Lung microvascular endothelial cell (primary cell): ENCODE data around the gene PPP1R1B. TPM values are rescaled to one million over a fixed set of nuclear protein-coding genes. Genes with fewer than 3 reads are reported as not detected.

Source experiments
- DNase-seq, 2 donors: peaks; one replicate each; pipeline versions ENCODE4 v3.0.0 to v3.0.0-alpha.2; 2010; ENCODE audit warnings: low read depth in 2 of 2
- total RNA-seq: library from RNA; depleted of rRNA; stranded (reverse); fragments of >200 nt; gene quantifications from 2 replicates; pipeline ENCODE4 v1.2.1, GENCODE V29; 2014

Gene PPP1R1B
- total RNA-seq, 1 donor from 2014 or later: not detected

DNA sequence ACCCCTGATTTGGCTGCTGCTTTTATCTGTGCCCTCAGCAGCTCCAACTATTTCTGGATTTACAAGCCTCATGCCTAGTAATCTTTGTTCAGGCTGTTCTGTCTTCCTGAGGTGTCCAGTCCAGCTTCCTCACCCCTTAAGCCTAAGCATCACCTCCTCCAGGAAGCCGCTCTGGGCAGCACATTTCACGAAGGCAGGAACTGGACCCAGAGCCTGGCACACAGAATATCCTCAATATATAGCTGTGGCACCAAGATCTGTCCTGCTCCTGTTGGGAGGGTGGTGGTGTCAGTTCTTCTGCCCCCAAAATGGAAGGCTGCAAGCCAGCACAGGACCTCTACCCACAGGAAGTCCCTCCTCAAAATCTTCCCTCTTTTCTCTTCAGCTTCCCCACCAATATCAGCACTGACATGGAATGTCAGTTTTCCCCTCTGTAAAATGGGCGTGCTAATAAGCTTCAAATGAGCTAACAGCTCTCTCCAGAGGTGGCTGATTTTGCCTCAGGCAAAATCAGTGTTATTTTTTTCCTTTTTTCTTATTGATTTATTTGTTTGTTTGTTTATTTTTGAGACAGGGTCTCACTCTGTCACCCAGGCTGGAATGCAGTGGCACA is 12.1 kb upstream of the PPP1R1B start:
- no peak for DNase-seq

- DNase-seq: no peak
Observed at GRCh38 chr17:39615434-39615833, 11.3 kb upstream of the PPP1R1B start.

GRCh38 chr17:39617100-39617445 is 9.7 kb upstream of the PPP1R1B start:
- no peak for DNase-seq

DNA sequence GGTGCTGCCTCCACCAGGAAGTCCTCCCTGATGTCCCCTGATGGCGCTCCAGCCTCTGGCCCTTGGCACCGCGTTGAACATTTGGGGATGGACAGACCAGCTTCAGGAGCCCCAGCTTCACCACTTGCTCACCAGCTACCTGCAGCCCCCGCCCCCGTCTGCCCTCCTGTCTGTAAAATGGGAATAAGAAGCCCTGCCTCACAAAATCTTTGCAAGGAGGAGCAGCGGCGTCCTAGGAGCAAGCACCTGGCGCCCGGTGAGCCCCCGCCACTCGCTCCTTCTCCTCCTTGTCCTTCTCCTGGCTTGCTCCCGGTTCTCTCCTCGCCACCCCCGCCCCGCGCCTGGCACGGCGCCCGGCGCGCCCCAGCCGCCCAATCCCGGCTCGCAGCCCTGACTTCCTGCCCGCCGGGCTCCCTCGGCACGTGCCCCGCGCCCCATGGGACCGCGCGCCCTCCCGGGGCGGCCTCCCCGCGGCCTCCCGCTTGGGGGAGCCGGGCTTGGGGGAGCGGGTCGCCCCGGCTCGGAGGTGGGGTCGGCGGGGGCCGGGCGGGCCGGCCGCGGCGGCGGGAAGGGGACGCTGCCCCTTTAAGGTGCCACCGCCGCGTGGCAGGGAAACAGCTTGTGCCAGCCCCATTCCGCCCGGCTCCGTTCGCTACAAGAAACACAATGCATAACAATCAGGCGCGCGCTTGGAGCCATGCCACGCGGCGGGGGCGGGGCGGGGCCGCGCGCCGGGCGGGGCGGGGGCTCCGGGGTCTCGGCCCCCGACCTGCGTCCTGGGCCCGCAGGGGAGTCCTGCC is 9.1 kb upstream of the PPP1R1B start:
- DNase-seq: peak; percentile 49 to 71

DNA sequence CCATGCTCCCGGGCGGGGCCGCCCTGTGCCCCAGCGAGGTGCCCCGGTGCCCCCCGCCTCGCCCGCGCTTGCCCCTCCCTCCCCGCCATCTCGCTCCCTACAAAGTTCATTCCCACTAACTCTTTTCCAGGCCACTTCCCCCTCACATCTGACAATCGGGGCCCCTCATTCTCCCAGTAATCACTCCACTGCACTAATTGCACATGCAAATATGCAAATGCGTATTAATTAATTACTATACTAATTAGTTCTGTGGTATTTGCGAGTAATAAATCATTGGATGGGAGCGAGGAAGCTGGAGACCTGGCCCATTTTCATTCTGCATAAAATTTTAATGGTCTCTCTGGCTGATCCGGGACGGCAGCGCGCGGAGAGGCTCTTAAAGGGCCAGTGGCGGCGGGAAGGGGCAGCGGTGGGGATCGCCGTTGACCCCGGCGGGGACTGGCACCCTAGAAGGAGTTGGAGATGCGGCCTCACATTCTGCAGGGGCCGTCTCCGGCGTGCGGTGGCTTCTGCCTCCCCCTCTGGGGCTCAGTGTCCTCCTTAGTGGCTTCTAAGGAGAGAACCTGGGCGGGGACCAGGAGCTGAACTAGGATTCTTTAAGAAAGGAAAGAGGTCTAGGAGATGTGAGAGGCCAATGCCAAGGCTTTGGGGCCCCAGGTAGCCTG is 8.4 kb upstream of the PPP1R1B start:
- DNase-seq: peak; percentile 7 to 26

- no peak for DNase-seq
Observed at GRCh38 chr17:39618956-39619785, 7.6 kb upstream of the PPP1R1B start.

- DNase-seq: no peak
Observed at GRCh38 chr17:39619786-39620101, 7.0 kb upstream of the PPP1R1B start.

DNA sequence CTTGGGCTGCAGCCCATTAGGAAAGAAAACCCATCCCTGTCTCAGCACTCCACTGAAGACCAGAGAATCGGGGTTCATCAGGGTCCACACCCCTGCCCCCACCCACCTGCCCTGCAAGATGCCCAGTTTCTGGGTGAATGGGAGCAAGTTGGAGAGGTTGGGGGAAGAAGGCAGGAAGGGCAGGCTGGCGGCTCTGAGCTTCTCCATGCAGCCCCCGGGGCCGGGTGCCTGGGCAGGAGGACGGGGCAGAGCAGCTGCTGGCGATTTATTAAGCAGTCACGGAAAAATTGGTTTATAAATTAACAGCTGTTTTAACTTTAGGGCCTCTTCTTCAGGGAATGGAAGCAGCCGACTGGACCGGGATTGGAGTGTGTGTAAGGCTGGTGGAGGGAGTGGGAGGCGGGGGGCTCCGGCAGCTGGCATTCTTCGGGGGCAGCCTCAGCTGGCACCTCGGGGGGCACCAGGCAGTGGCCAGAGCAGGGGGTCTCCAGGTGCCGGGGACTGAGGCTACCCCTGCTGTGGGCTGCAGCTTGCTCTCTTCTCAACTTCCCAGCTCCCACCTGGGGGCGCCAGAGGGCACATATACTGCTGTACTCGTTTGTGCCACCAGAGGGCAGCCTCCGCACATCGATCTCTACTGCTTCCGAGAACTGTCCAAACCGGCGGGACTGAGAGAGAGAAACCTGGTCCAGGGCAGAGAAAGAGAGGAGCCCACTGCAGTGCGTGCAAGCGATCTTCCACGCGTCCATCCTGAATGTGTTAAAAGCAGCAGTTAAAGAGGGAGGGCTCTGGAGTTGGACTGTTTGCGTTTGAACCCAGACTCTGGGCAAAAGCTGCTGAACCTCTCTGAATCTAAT is 5.0 kb upstream of the PPP1R1B start:
- DNase-seq: peak; percentile 76 to 87

DNA sequence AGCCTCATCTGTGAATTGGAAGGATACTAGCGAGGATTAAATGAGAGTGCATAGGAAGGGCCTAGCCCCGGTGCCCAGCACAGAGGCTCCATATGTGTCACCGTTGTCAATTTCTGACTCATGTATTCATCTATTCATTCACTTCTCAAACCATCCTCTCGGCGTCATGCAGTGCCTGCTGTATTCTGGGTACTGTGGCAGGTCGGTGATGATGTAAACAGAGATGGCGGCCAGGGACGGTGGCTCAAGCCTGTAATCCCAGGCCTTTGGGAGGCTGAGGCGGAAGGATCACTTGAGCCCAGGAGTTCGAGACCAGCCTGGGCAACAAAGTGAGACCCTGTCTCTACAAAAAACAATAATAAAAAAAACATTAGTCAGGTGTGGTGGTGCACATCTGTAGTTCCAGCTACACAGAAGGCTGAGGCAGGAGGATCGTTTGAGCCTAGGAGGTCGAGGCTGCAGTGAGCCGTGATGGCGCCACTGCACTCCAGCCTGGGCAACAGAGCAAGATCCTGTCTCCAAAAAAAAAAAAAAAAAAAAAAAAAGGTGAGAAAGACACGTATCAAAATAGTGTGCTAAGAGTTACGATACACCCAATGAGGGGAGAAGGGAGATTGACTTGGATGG is 4.3 kb upstream of the PPP1R1B start:
- no peak for DNase-seq

- peak; percentile 64 to 73 for DNase-seq
Observed at GRCh38 chr17:39623356-39623950, 3.3 kb upstream of the PPP1R1B start.

DNA sequence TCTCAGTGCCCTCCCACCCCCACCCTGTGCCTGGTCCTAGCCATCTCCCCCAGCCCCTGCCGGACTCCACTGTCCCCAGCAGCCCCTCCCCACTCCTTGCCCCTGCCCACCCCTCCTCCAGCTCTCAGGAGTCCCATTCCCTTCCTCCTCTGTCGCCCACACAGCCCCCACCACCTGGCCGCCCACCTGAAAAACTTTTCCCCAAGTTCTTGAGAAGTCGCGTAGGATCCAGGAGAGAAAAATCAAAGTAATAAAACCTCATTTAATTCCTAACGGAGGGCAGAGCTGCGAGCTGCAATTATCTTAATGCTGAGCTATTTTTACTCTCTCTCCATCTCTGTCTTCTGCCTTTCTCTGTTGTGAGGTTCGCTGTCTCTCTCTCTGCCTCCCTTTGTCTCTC is 2.4 kb upstream of the PPP1R1B start:
- no peak for DNase-seq

GRCh38 chr17:39625198-39625785 is 1.5 kb upstream of the PPP1R1B start:
- DNase-seq: no peak

- no peak for DNase-seq
Observed at GRCh38 chr17:39627047-39627711, 427 bp downstream of the PPP1R1B start.

DNA sequence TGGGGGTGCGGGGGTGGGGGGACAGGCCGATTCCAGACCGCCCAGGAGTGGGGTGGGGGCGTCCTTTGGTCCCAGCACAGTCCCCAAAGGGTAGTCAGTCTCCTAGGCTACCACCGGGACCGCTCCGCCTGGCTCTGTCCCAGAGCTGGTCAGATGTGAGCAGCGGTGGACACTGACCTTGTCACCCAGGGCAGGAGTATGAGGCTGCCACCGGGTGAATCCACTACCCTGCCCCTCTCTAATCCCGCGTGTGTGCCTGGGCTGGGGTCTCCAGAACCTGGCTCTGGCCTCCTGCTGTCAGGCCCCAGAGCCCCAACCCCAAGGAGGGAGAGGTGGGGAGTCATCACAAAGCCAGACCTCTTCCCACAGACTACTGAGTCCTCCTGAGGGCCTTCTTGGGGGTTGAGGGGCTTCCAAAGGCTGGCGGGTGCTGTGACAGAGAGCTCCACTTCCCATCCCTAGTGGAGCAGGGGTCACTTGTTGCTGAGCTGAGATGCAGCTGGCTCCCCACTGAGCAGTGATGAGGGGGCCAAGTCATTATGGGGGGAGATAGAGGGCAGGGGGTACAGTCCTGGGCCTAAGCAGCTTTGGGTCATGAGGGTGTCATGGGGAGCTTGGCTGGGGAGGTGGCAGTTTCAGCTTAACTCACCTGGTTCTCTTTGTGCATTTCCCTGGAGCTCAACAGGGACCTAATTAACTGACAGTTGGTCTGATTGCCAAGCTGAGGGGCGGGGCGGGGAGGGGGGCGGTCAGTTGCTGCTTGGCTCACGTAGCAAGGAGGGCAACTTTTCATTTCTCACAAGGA is 1.2 kb downstream of the PPP1R1B start:
- no peak for DNase-seq

- DNase-seq: no peak
Observed at GRCh38 chr17:39628655-39629493, 2.1 kb downstream of the PPP1R1B start.

GRCh38 chr17:39629494-39629880 is 2.7 kb downstream of the PPP1R1B start:
- DNase-seq: no peak

DNA sequence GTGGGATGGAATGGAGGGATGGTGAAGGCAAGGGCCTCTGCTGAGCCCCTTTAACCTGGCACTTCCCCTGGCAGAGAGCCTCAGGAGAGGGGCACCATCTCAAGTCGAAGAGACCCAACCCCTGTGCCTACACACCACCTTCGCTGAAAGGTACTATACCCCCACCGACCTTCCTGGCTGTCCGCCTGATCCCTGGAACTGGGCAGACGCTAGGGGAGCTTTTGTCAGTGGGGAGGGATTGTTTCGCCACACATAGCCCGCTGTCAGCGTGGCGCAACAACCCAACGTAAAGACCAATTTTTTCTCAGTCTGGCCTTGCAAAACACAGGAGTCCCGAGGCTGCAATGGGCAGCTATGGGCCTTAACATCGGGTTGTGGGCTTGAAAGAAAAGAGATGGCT is 3.1 kb downstream of the PPP1R1B start:
- no peak for DNase-seq

DNA sequence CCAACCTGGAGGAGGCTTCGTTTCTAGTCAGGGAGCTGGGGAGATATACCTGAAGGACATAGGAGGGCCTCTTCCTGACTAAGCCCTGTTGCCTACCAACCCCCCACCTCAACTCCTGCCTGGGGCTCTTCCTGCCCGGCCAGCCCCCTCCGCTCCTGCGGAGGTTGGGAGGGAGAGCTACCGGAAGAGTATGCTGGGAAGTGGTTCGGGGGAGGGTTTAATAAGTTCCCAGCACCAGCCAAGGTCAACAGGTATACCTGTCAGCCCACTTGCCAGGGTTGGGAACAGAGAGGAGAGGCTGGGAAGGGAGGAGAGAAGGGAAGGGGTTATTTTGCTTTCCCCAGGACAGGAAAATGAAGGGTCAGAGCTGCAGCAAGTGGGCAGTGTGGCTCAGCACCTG is 4.7 kb downstream of the PPP1R1B start:
- no peak for DNase-seq
